HG03060 (cell line): ENCODE results near the gene HOXA10.

ENCODE experiments used
- ATAC-seq: cut with Tn5 transposase; IDR thresholded peaks from one replicate; pipeline ENCODE4 v1.9.1; 2021; ENCODE audit warnings: low read depth, moderate number of reproducible peaks; ENCODE audit not compliant: unreplicated experiment

Gene HOXA10

GRCh38 chr7:27168265-27168947 is 5.7 kb downstream of the HOXA10 start:
- no peak for ATAC-seq

DNA sequence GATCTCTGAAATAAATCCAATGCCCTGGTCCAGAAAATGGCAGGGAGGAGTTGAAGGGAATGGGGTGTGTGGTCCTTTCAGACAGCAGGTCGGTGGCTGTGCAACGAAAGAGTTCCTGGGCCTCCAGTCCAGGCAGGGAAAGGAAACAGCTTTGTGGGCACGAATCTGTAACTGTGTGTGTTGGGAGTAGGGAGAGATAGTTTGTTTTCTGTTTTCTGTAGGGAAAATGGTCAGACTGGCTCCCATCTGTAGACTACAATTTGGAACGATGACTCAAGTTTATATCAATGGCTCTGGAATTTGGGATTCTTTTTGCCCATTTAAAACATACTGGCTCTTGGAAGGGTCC is 6.2 kb downstream of the HOXA10 start:
- ATAC-seq = no peak

GRCh38 chr7:27166531-27167505 is 7.3 kb downstream of the HOXA10 start:
- ATAC-seq = no peak

DNA sequence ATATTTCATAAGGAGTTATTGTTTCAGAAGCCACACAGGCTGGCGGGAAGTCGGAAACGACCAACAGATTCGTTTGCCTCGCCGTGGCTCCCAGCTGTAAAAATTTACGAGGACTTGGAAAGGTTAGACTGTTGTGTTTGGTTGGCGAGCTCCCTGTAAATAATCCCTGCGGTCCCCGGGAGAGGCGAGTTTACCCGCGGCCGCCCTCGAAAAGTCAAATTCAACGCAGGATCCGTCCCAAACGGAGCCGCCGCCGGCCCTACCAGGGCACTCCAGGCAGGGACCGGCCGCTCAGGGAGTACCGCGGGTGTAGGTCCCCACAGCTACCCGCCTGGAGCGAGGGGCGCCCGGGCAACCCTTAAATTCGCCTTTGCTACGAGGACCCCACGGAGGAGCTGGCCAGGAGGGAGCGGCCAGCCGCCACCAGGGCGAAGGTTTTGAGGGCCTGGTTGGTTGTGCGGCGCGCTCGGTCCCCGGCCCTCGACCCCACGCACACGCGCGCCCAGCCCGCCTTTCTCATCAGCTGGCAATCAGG is 8.1 kb downstream of the HOXA10 start:
- ATAC-seq = no peak

- ATAC-seq = no peak
These were observed 8.8 kb downstream of the HOXA10 start, which contains the start of gene HOXA9 for GRCh38 chr7:27165089-27165995. HOXA9 (minus strand) TSS chr7:27165537; CDS start chr7:27165457, 80 bp downstream.

DNA sequence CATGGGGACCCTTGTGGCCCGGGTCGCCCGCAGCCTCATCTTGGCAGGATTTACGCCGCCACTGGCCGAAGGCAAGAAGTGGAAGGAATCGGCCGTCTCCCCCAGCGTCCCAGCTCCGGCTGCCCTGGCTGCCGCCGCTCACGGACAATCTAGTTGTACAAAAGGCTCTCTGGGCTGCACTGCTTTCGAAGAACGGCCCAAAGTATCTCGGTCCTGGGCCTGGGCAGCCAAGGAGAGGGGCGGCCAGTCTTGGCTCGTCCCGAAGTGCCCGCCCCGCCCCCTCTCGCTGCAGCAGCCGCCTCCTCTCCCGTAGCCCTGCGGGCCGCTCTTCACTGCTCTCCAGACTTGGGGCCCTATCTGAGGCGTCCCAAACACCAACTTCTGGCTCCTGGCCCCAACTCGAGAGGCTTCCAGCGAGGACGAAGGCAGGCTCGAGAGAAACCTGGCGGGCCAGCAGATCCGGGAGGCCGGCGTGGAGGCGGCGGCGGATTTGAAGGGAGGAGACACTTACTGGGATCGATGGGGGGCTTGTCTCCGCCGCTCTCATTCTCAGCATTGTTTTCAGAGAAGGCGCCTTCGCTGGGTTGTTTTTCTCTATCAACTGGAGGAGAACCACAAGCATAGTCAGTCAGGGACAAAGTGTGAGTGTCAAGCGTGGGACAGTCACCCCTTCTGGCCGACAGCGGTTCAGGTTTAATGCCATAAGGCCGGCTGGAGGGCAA is 9.6 kb downstream of the HOXA10 start:
- no peak for ATAC-seq

- no peak for ATAC-seq
These were observed 10.1 kb downstream of the HOXA10 start for GRCh38 chr7:27164045-27164366.

GRCh38 chr7:27163288-27164044 is 10.7 kb downstream of the HOXA10 start:
- no peak for ATAC-seq

- ATAC-seq = no peak
These were observed 11.4 kb downstream of the HOXA10 start for GRCh38 chr7:27162561-27163287.

GRCh38 chr7:27161721-27162560 is 12.2 kb downstream of the HOXA10 start:
- ATAC-seq = no peak

DNA sequence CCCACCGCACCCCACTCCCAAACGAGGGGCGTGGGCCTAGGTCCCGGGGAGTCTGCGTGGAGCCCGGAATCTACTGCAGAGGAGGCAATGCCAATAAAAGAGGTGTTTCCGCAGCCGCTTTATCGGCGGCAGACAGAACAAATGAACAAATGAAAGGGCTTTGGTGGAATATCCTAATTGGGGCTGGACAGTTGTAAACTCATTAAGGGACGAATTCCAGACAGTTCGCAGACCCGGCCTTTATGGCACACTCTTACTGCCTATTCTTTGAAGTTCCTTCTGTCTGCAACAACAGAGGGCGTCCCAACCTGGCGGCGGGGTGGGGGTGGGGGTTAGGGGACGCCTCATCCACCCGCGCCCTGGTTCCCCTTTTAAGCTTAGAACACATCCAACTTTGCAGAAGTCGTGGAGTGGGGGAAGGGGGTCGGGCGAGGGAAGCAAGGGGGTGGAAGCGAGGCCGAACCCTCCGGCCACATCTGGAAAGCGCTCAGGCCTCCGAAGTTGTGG is 12.9 kb downstream of the HOXA10 start:
- ATAC-seq = no peak

GRCh38 chr7:27160546-27161213 is 13.4 kb downstream of the HOXA10 start:
- ATAC-seq = no peak

DNA sequence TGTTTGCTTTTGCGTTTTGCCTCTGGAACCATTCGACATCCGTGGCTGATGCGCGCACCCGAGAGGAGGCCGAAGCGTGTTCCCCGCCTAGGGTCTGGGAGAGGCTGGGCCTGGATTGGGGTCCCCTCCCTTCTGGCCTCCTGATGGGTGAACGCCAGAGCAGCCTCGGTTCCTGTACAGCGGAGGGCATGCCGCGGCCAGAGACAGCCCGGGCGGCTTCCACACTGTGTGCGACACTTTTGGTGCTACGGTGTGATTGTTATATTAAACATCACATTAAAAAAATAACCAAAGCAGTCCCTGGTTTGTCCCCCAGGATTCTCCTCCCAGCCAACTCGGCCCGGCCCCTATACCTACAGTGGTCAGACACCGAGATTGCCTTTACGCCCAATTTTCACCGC is 14.0 kb downstream of the HOXA10 start:
- ATAC-seq = no peak

- no peak for ATAC-seq
These were observed 14.6 kb downstream of the HOXA10 start for GRCh38 chr7:27159266-27160144.

DNA sequence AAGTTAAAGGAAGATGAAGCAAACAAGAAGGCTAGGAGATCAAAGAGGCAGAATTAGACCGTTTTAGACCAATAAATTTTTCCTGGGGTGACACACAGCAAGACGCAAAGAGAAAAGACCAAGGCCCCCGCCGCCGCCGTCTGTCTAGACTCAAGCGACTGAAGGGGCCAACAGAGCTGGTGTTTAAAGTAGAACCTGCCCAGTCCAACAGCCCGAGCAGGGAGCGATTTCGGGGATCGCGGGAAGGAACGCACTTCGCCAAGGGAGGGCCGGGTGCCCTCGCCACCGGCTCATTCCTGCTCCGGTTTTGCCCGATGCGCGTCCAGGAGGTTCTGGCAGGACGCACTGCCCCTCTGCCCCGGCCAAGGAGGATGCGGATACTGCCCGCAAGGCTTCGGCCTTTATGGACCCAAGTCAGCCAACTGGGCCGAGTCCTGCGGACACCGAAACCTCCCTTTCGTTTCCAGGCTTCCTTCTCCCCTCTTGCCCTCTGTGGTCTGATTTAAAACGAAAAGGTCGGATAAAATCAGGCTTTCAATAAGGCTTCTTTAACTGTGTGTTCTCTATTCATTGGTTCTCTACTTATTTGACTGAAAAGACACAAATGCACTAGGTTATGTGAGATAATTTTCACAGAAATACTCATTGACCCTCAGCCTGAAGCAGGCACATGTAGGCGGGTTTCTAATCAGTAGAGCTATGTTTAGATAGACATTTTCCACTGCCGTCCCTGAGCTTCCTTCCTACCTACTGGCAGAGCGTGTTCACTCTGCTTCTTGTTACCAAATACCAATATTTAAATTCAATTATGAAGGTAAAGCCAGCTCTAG is 15.5 kb downstream of the HOXA10 start:
- ATAC-seq = no peak
